HUES48 (cell line): Measurements from ENCODE around the gene PPIA.
A peak's percentile ranks its signal among the peaks of the same experiment; 100 is the strongest.

Source experiments
- H3K27ac ChIP-seq: one replicate; pipeline ENCODE4 v1.7.0; 2013; ENCODE audit warnings: low read depth, low read length, inconsistent platforms
- H3K27me3 ChIP-seq: 2 replicates; pipeline ENCODE4 v1.6.1; 2013; ENCODE audit warnings: mild to moderate bottlenecking, low read length; ENCODE audit not compliant: control insufficient read depth, insufficient read depth
- H3K36me3 ChIP-seq: 2 replicates; pipeline ENCODE4 v1.6.1; 2013; ENCODE audit warnings: low read length; ENCODE audit not compliant: control insufficient read depth, insufficient read depth
- H3K4me1 ChIP-seq: 2 replicates; pipeline ENCODE4 v1.6.1; 2013; ENCODE audit warnings: mild to moderate bottlenecking, low read length; ENCODE audit not compliant: control insufficient read depth, insufficient read depth
- H3K4me3 ChIP-seq: 2 replicates; pipeline ENCODE4 v1.5.1; 2013; ENCODE audit warnings: mild to moderate bottlenecking, low read depth, low read length
- H3K9ac ChIP-seq: 2 replicates; pipeline ENCODE4 v1.6.1; 2013; ENCODE audit warnings: mild to moderate bottlenecking, low read depth, low read length, moderate library complexity
- H3K9me3 ChIP-seq: 2 replicates; pipeline ENCODE4 v1.6.1; 2013; ENCODE audit warnings: low read length; ENCODE audit not compliant: control insufficient read depth, insufficient read depth

PPIA gene

GRCh38 chr7:44796504-44797328 lies at the start of gene PPIA:
Gene PPIA (plus strand): TSS chr7:44796681. CDS start chr7:44796725, 44 bp downstream.
- Histone ChIP-seq H3K4me1 (peaks cover 7% of the 10 kb centered on the region; the same call in 1 of the 2 replicates), H3K9me3 (no peaks in the 10 kb centered on the region), H3K27me3 (no peaks in the 10 kb centered on the region), H3K4me3 (peak within 1 kb of the TSS; percentile 87), H3K9ac (peak within 1 kb of the TSS; percentile 100), H3K36me3 (peaks cover 40% of the 10 kb centered on the region), H3K27ac (peak within 1 kb of the TSS; percentile 99)

GRCh38 chr7:44748045-44748947 lies 48.2 kb upstream of the PPIA start, which contains the start of gene ZMIZ2:
Gene ZMIZ2 (plus strand): TSS chr7:44748847. CDS start chr7:44756250, 7,403 bp downstream.
- Histone ChIP-seq H3K27me3 (no peaks in the 10 kb centered on the region), H3K36me3 (peaks cover 13% of the 10 kb centered on the region), H3K9me3 (no peaks in the 10 kb centered on the region), H3K4me3 (peak within 1 kb of the TSS; percentile 89), H3K27ac (peak within 1 kb of the TSS; percentile 91), H3K9ac (peak within 1 kb of the TSS; percentile 85), H3K4me1 (peaks cover 23% of the 10 kb centered on the region)

- Histone ChIP-seq H3K36me3 (peaks cover 13% of the 10 kb centered on the region), H3K27me3 (no peaks in the 10 kb centered on the region), H3K9ac (peak overlapping the region; percentile 61), H3K4me1 (peaks cover 23% of the 10 kb centered on the region), H3K27ac (no peak overlapping the region), H3K4me3 (peak overlapping the region; percentile 89), H3K9me3 (no peaks in the 10 kb centered on the region)
Measured at GRCh38 chr7:44748948-44749731, 47.3 kb upstream of the PPIA start.

GRCh38 chr7:44749992-44750391 lies 46.5 kb upstream of the PPIA start:
- peak overlapping the region; percentile 89 for H3K4me3 ChIP-seq
- no peak overlapping the region for H3K9ac ChIP-seq
- peaks cover 23% of the 10 kb centered on the region for H3K4me1 ChIP-seq
- no peaks in the 10 kb centered on the region for H3K9me3 ChIP-seq
- no peaks in the 10 kb centered on the region for H3K27me3 ChIP-seq
- H3K36me3 ChIP-seq, result peaks cover 13% of the 10 kb centered on the region
- no peak overlapping the region for H3K27ac ChIP-seq

- peaks cover 13% of the 10 kb centered on the region for H3K36me3 ChIP-seq
- H3K9ac ChIP-seq, result no peak overlapping the region
- no peaks in the 10 kb centered on the region for H3K27me3 ChIP-seq
- no peak overlapping the region for H3K27ac ChIP-seq
- no peaks in the 10 kb centered on the region for H3K9me3 ChIP-seq
- H3K4me1 ChIP-seq, result peaks cover 23% of the 10 kb centered on the region
- H3K4me3 ChIP-seq, result peak overlapping the region; percentile 89; the same call in 1 of the 2 replicates
Measured at GRCh38 chr7:44750424-44750823, 46.1 kb upstream of the PPIA start.

- Histone ChIP-seq H3K27ac (no peak overlapping the region), H3K4me1 (peaks cover 23% of the 10 kb centered on the region), H3K4me3 (no peak overlapping the region), H3K27me3 (no peaks in the 10 kb centered on the region), H3K9me3 (no peaks in the 10 kb centered on the region), H3K36me3 (peaks cover 13% of the 10 kb centered on the region), H3K9ac (no peak overlapping the region)
Measured at GRCh38 chr7:44750921-44751571, 45.4 kb upstream of the PPIA start.

GRCh38 chr7:44752822-44753221 lies 43.7 kb upstream of the PPIA start:
- no peak overlapping the region for H3K9ac ChIP-seq
- H3K4me1 ChIP-seq, result peaks cover 20% of the 10 kb centered on the region
- H3K27me3 ChIP-seq, result no peaks in the 10 kb centered on the region
- no peak overlapping the region for H3K27ac ChIP-seq
- no peak overlapping the region for H3K4me3 ChIP-seq
- peaks cover 28% of the 10 kb centered on the region for H3K36me3 ChIP-seq
- H3K9me3 ChIP-seq, result no peaks in the 10 kb centered on the region

- H3K36me3 ChIP-seq, result peaks cover 43% of the 10 kb centered on the region
Measured at GRCh38 chr7:44754802-44755697, 41.4 kb upstream of the PPIA start.

GRCh38 chr7:44755698-44756627 lies 40.5 kb upstream of the PPIA start:
- Histone ChIP-seq H3K9me3 (no peaks in the 10 kb centered on the region), H3K4me1 (peaks cover 2% of the 10 kb centered on the region; the same call in 1 of the 2 replicates), H3K4me3 (no peak overlapping the region), H3K9ac (no peak overlapping the region), H3K36me3 (peaks cover 43% of the 10 kb centered on the region), H3K27ac (no peak overlapping the region), H3K27me3 (no peaks in the 10 kb centered on the region)

More at GRCh38 chr7:44754802-44755697, 41.4 kb upstream of the PPIA start:
- Histone ChIP-seq H3K4me3 (no peak overlapping the region), H3K9ac (no peak overlapping the region), H3K27ac (no peak overlapping the region), H3K4me1 (peaks cover 11% of the 10 kb centered on the region), H3K27me3 (no peaks in the 10 kb centered on the region), H3K9me3 (no peaks in the 10 kb centered on the region)
